Cortex of kidney (tissue), 1 donor: ENCODE measurements around the gene SYK.

ENCODE experiments used
- DNase-seq: peaks from one replicate; lab custom pipeline; 2025; lab: John Stamatoyannopoulos, UW

SYK gene

DNA sequence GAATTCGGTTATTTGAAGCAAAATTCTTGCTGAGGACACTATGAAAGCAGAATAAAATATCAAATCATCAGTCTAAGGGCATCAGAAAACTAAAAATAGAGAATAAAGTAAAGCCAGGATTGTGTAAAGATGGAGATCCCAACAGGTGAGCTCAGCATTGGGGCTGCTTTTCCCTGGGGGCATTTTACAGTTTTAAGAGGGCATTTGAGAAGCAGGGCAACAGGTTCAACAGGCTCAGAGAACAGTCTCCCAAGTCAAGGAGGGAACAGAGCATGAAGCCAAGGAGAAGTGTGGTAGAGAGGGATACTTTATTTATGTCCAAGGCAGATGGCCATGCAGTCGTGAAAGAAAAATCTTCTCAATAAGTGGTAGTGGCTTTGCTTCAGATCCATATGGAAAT lies 145.4 kb downstream of the SYK start:
- DNase-seq, result no peak
